Stimulated activated CD8-positive, alpha-beta memory T cell treated with anti-CD3 and anti-CD28 coated beads, Interleukin-2, amount 100 ng/mL, for 1 hour (primary cell): ENCODE measurements around the gene FBXO9.
"Not testable (repeated sequence)": the region's sequence is repeated elsewhere in the genome, so short reads cannot be mapped to it uniquely, and the experiment has no call there.

Source experiments
- DNase-seq, 2 donors: peaks; one replicate each; pipeline ENCODE4 v3.0.0-alpha.2; 2020; ENCODE audit warnings: low read depth in 2 of 2

The FBXO9 gene

GRCh38 chr6:53045891-53046673 lies 19.1 kb upstream of the FBXO9 start:
- no peak for DNase-seq

DNA sequence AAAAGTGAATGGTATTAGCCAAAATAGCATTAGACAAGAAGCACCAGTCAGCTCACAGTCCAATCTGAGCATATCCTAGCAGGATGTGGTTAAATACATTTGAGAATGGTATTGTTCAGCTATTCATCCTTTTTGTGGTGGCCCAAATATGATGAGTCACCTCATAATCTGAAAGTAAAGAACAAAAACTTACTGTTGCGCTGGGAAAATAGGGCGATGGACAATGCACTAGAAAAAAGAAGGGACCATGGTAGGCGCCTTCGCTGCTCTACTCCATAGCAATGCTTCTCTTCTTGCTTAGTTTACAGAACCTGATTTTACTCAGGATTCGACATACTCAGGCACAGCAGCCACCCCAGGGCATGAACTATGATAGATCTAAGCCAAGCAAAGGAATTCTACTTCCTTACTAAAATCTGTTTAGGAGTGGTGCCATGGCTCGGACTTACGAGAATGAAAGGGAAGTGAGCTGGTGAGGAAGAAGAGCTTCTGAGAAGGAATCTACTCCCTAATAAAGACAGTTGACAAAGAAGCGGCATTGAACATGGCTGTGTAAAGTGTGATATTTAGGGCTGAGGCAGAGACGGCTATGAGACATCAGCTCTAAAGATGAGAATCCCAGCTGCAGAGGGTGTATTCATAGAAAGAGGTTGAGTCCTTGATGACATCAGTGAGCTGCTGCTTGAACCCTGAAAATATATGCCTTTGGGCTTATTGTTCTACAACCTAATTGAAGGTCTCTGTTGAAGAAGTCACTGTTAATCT lies 16.6 kb upstream of the FBXO9 start:
- no peak for DNase-seq

DNA sequence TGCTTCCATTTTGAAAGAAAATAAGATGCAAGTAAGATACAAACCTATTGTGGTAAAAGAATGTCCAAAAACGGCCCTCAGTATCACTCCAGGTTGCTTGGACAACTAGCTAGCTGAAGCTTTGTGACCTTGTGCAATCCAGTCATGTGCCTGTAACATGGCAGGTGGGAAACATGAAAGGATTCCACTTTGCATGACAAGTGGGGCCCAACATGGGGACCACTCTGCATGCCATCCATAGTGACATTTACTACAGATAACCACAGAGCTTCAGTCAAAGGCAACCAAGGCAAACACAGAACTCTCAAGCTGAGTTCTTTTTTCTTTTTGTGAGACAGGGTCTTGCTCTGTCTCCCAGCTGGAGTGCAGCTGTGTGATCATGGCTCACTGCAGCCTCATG lies 15.8 kb upstream of the FBXO9 start:
- DNase-seq, result no peak

DNA sequence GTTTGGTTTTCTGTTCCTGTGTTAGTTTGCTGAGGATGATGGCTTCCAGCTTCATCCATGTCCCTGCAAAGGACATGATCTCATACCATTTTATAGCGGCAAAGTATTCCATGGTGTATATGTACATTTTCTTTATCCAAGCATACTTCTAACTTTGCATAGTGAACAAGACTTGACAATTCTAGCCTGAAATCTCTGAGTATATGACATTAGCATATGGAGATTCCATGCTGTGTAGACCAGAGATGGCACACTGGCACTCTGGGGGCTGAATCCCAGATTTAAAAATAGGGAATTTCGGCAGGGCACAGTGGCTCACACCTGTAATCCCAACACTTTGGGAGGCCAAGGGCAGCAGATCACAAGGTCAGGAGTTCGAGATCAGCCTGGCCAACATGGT lies 13.1 kb upstream of the FBXO9 start:
- not testable (repeated sequence) for DNase-seq

DNA sequence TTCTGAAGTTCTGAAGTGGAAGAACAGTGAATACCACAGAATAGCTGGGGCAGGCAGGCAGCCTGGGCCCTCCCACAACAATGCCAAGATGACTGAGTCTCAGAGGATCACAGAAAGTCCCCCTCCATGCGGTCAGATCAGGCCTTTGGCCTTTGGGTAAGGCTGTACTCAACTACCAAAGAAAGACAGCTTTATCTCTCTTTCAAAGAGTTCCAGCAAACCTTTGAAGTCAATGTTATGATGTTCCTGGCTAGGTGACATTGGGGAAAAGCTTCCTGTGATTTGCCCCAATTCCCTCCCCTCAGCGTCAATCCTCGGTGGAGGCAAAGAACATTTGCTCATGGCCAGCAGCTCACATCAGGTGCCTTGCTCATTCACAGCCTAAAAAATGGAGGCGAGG lies 10.7 kb upstream of the FBXO9 start:
- DNase-seq, result no peak

DNA sequence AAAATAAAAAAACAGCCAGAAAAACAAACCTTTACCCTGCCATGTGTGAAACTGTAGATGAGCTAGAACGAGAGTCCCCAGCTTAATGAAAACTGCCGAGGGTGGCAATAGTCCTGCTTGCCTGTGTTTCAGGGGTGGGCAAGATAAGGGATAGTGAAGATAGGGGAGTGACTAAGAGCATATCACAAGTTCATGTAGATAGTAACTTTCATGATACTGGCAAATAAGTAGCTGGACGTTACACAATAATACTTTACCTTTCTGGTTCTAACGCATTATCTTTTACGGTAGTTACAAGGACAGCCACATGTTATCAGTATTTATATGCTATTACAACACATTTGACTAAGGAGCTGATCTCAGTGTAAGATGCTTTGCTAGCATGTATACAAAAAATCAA lies 9.3 kb upstream of the FBXO9 start:
- DNase-seq, result no peak

GRCh38 chr6:53056273-53056672 lies 8.9 kb upstream of the FBXO9 start:
- DNase-seq, result no peak

DNA sequence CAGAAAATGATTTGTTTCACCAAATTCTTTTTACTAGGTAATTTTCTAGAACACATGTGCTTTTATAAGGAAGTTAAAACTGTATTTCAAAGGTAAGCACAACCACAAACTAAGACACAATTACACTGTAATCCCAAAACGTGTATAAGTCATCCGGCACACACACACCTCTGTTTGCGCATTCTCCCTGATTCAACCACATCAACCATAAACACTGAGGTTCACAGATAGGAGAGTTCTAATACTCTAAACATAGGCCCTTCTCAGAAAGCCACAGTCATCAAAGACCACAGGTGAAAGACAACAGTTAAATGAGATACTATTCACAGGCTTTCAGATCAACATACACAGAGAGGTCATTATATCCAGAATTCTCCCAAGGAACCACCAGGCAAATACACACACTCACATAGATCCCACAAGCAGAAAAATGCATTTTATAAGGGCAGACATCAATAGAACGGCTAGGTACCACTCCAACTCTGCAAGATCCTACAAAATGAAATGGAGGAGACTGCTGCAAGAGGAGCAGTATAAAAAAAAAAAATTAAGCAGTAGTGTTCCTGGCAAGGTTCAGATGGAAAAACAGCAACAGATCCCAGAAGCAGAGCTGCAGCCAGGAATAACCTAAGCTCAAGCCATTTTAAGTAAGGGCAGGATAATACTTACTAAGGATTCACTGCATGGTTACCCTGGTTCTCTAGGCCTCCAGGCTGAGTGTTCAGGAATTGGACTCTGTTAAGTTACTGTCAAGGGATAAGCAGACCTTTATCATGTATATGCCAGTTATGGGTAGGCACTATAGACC lies 6.6 kb upstream of the FBXO9 start:
- DNase-seq, result no peak

DNA sequence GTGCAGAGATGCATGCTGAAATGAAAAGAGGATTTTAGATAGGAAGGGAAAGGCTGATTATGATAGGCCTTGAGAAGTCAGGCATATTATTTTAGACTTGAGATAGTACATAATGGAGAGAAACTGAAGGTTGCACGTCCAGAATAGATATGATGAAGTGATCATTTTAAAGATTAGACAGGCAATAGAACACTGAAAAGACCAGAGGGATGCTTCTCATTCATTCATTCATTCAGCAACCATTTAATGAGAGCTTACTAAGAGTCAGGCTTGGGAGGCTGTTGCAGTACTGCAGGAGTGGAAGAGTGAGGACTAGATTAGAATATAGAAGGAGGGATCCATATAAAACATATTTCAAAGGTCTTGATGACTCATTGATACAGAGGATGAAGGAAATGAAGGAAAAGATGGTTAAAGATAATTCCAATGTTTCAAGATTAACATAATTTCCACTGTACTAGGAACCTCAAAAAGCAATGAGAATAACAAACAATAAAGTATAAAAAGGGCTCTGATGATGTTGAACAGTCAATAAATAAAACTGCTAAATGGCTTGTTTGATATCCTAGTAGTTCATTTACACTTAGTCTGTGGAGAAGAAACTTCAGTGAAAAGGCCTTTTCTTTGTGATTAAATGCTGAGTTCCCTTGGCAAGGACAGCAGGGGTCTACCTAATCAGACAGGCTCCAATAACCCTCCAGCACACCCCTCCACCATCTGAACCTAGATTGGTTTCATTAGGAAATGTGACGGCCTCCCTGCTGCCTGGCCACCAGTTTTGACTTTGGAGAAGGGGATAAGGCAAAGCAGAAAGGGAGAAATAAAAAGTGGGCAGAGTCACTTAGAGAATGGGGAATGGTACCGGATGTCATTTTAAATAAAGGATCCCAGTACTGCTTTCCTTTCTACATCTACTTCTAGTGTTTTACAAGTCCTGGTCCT lies 5.3 kb upstream of the FBXO9 start:
- no peak for DNase-seq

GRCh38 chr6:53062169-53062539 lies 3.0 kb upstream of the FBXO9 start:
- DNase-seq, result no peak

DNA sequence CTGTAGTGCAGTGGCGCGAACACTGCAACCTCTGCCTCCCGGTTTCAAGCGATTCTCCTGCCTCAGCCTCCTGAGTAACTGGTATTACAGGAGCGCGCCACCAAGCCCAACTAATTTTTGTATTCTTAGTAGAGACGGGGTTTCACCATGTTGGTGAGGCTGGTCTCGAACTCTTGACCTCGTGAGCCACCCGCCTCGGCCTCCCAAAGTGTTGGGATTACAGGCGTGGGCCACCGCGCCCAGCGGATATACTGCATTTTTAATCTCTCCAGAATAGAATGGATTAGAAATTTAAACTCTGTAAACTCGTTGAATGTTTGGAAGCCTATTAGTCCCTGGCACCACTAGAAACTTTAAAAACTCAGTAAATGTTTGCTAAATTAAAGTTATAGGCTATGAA lies 949 bp upstream of the FBXO9 start:
- DNase-seq, result not testable (repeated sequence)

- peak; percentile 83 to 90 for DNase-seq
Measured at GRCh38 chr6:53064726-53065265, 408 bp upstream of the FBXO9 start.

GRCh38 chr6:53066077-53066417 lies 843 bp downstream of the FBXO9 start:
- no peak for DNase-seq

GRCh38 chr6:53066874-53067706 lies 1.9 kb downstream of the FBXO9 start:
- DNase-seq, result no peak

DNA sequence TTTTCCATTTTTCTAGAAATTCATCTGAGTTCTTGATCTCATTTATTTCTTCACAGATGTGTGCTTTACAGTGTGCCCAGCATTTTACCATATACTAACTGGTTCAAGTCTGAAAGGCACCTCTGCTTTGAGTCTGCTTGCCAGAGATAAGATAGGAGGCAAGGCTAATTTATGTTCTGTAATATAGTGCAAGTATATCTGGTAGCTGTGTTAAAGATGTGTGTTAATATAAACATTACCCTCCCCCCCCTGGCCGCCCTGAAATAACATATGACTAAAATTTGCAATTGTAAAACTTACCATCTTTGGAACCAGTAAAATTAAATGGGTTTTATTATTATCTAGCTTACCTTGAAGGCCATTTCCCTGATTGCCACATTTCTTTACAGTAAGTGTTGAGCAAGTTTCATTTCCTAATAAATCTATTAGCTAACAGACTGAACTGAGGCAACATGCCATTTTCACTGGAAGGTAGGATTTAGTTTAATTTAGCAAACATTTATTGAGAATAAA lies 2.7 kb downstream of the FBXO9 start:
- no peak for DNase-seq

GRCh38 chr6:53069427-53069826 lies 4.2 kb downstream of the FBXO9 start:
- DNase-seq, result no peak

DNA sequence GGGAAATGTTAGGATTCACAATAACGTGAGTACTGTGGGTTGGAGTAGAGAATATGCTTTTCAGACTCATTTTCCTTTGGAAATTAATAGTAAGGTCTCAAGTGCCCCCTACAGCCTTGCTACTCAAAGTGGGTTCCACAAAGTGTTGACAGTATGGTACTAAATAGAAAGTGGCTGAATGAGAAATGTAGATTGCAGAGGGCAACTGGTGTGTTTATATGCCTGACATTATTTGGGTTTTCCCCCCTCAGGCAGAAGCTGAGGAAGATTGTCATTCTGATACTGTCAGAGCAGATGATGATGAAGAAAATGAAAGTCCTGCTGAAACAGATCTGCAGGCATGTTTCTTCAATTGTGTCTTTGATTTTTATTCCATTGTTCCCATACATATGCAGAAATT lies 5.6 kb downstream of the FBXO9 start:
- no peak for DNase-seq

- no peak for DNase-seq
Measured at GRCh38 chr6:53074347-53074746, 9.1 kb downstream of the FBXO9 start.

- DNase-seq, result no peak
Measured at GRCh38 chr6:53080813-53081212, 15.6 kb downstream of the FBXO9 start.

DNA sequence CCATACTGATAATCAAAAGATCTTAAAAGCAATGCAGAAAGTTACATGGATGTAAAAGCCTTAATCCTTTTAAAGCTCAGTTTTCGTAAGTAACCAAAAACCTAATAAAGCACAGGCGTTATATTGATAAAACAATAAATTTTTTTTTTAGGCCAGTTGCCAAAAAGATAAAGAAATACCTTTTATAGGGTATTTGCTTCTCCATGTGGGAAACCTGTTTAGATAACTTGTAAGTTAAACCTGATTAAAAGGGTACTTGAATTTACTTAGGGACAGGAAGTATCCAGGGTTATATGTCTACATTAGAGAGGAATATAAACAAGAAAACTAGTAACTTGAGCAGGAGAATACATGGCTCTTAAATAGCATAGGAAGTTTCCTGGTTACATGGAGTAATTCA lies 21.1 kb downstream of the FBXO9 start:
- no peak for DNase-seq
